Measurements from ENCODE around the gene PRSS23. TPM values are rescaled to one million over a fixed set of nuclear protein-coding genes. Genes with fewer than 3 reads are reported as not detected.
A peak's percentile ranks its signal among the peaks of the same experiment; 100 is the strongest.

The PRSS23 gene
- total and polyA plus RNA-seq, 2 donors (not counting 3 experiments of a cell fraction or from before 2014, with no cell fraction given) = 146 to 278 TPM

GRCh38 chr11:86773513-86774252, 26.7 kb upstream of the PRSS23 start:
- no peaks in the 10 kb centered on the region for H3K27me3 ChIP-seq (ENCODE audit: control insufficient read depth in 2 of 2, insufficient read depth in 2 of 2, low read length in 2 of 2)
- no peaks in the 10 kb centered on the region for H3K9me3 ChIP-seq (replicated peaks; ENCODE audit: control insufficient read depth, insufficient read depth, low read length)
- H3K9me1 ChIP-seq (replicated peaks; ENCODE audit: control insufficient read depth, extremely low read depth, insufficient read depth, low read length) = no peaks in the 10 kb centered on the region
- no peak overlapping the region for H3K27ac ChIP-seq (ENCODE audit: insufficient read depth, low read depth, low read length)
- no peak overlapping the region for H2AFZ ChIP-seq (ENCODE audit: low read depth, low read length)
- H3K4me1 ChIP-seq (ENCODE audit: control insufficient read depth, extremely low read depth, insufficient read depth, low read length) = no peaks in the 10 kb centered on the region
- H3K4me2 ChIP-seq (ENCODE audit: insufficient read depth, low read length) = no peak overlapping the region
- H3K36me3 ChIP-seq (ENCODE audit: control insufficient read depth in 2 of 2, extremely low read depth in 1 of 2, insufficient read depth in 2 of 2, low read length in 2 of 2) = no peaks in the 10 kb centered on the region
- intact Hi-C loops (cut with micrococcal nuclease) (no loop called here), dilution Hi-C loops (cut with MboI; ENCODE audit: extremely low pct_ligation_motif_present, low sequenced_read_pairs) (no loop called here)
- CTCF ChIA-PET = interaction anchor here (1.3 kb wide), 1 partner anchor 11 kb away, joined by 3 read pairs; no protein-coding TSS in a partner anchor
- H3K4me3 ChIP-seq (replicated peaks in 1 of 3; ENCODE audit: insufficient read depth in 1 of 3, low read depth in 1 of 3, low read length in 3 of 3) = no peak overlapping the region
- H4K20me1 ChIP-seq (replicated peaks; ENCODE audit: control insufficient read depth, extremely low read depth, insufficient read depth, low read length) = no peaks in the 10 kb centered on the region
- TF ChIP-seq JUN (IDR thresholded peaks at IDR 0.05; ENCODE audit: borderline replicate concordance, insufficient read depth, insufficient read length, low read depth) (no peak), MAX (IDR thresholded peaks at IDR 0.05; ENCODE audit: insufficient read depth, insufficient read length) (no peak), MYC (IDR thresholded peaks at IDR 0.05; ENCODE audit: low read depth, low read length) (no peak), EZH2 (IDR thresholded peaks at IDR 0.05; ENCODE audit: borderline replicate concordance, low read depth, low read length, severe bottlenecking) (no peak), CTCF (IDR thresholded peaks at IDR 0.05; ENCODE audit: extremely low read depth in 1 of 2, insufficient read depth in 1 of 2, low read depth in 1 of 2, low read length in 2 of 2) (no peak), POLR2AphosphoS5 (IDR thresholded peaks at IDR 0.05; ENCODE audit: insufficient read depth, low read depth, low read length) (no peak), GATA2 (IDR thresholded peaks at IDR 0.05; ENCODE audit: insufficient read depth, insufficient read length, low read depth, low read length) (no peak), FOS (IDR thresholded peaks at IDR 0.05; ENCODE audit: borderline replicate concordance, insufficient read depth, low read length) (no peak), POLR2A (IDR thresholded peaks at IDR 0.05; ENCODE audit: low read depth, low read length) (no peak)
- no peak overlapping the region for H3K9ac ChIP-seq (replicated peaks; ENCODE audit: extremely low read depth, insufficient read depth, low read length)
- BruUV-seq (replicated peaks) = no TSS peak
- H3K79me2 ChIP-seq (ENCODE audit: control insufficient read depth, insufficient read depth, low read length) = no peaks in the 10 kb centered on the region
- peak; percentile 37 for FAIRE-seq
- DNase-seq (ENCODE audit: low read depth, low spot score) = no peak
- POLR2A ChIA-PET = no interaction called here

Data from endothelial cell of umbilical vein (primary cell).